Mucosa of rectum (tissue), 2 donors: ENCODE results near the gene ZFR2.

Experiments
- H3K27ac ChIP-seq, 2 donors: one replicate each; pipeline ENCODE4 v1.7.0; 2013; ENCODE audit warnings: inconsistent platforms in 2 of 2, low read depth in 2 of 2, low read length in 2 of 2
- H3K27me3 ChIP-seq, 2 donors: one replicate each; pipeline ENCODE4 v1.7.0; 2013; ENCODE audit warnings: low read length in 2 of 2; ENCODE audit not compliant: control insufficient read depth in 2 of 2, insufficient read depth in 2 of 2
- H3K36me3 ChIP-seq, 2 donors: one replicate each; pipeline ENCODE4 v1.7.0; 2013; ENCODE audit warnings: low read length in 2 of 2; ENCODE audit not compliant: control insufficient read depth in 2 of 2, insufficient read depth in 2 of 2
- H3K4me1 ChIP-seq, 2 donors: one replicate each; pipeline ENCODE4 v1.7.0; 2013; ENCODE audit warnings: low read length in 2 of 2, mild to moderate bottlenecking in 1 of 2; ENCODE audit not compliant: control insufficient read depth in 2 of 2, insufficient read depth in 2 of 2
- H3K4me3 ChIP-seq, 2 donors: one replicate each; pipeline ENCODE4 v1.7.0; 2013; ENCODE audit warnings: low read length in 2 of 2
- H3K9ac ChIP-seq, 2 donors: one replicate each; pipeline ENCODE4 v1.7.0; 2013; ENCODE audit warnings: low read length in 2 of 2, low read depth in 1 of 2, mild to moderate bottlenecking in 1 of 2
- H3K9me3 ChIP-seq, 2 donors: one replicate each; pipeline ENCODE4 v1.7.0; 2013; ENCODE audit warnings: low read length in 2 of 2; ENCODE audit not compliant: control insufficient read depth in 2 of 2
- donor health status: healthy.
- donor health status: Normal muscosa, but diverticular disease.

ZFR2 gene

DNA sequence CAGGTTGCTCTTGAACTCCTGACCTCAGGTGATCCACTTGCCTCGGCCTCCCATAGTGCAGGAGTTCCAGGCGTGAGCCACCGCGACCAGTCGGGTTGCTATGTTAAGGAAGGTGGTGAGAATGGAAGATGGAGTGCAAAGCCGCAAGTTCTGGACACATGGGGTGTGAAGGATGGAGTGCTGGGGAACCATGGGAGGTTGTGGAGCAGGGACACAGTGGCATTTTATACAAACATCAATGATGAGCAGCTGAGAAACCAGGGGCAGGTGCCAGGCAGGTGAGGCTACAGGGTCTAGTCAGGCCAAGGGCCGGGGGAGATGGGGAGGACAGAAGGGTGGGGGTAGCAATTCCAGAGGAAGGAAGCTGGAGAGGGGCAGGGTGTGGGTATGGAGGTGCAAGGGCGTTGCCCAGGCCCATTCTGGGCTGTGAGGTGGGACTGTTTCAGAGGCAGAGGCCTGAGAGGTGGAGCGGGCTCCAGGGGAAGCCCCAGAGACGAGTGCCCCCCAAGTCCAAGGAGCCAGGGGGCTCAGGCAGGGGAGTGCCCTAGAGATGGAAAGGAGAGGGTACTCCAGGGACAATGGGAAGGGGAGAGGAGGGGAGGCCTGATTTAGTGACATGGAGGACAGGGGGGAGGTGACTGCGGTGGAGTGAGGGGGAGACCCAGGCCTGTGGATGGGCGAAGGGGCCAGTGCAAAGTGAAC lies 94.9 kb downstream of the ZFR2 start:
- Histone ChIP-seq H3K36me3 (no peaks in the 10 kb centered on the region), H3K9me3 (no peaks in the 10 kb centered on the region), H3K9ac (no peak overlapping the region), H3K27me3 (no peaks in the 10 kb centered on the region), H3K4me1 (no peaks in the 10 kb centered on the region), H3K27ac (no peak overlapping the region), H3K4me3 (no peak overlapping the region)

- Histone ChIP-seq H3K36me3 (peaks cover 8 to 13% of the 10 kb centered on the region in 2 donors), H3K4me1 (no peaks in the 10 kb centered on the region), H3K27me3 (no peaks in the 10 kb centered on the region), H3K27ac (no peak within 1 kb of the TSS), H3K4me3 (no peak within 1 kb of the TSS), H3K9me3 (no peaks in the 10 kb centered on the region), H3K9ac (no peak within 1 kb of the TSS)
These were observed 96.9 kb downstream of the ZFR2 start, which contains the start of gene RAX2 for GRCh38 chr19:3771906-3772455. Gene RAX2, minus strand, starts transcription at chr19:3772228. Its CDS starts 486 bp downstream, at chr19:3771742.

GRCh38 chr19:3771000-3771905 lies 97.6 kb downstream of the ZFR2 start:
- no peaks in the 10 kb centered on the region for H3K27me3 ChIP-seq
- no peak overlapping the region for H3K27ac ChIP-seq
- H3K4me1 ChIP-seq = no peaks in the 10 kb centered on the region
- H3K9me3 ChIP-seq = no peaks in the 10 kb centered on the region
- H3K36me3 ChIP-seq = peaks cover 14 to 20% of the 10 kb centered on the region in 2 donors
- H3K4me3 ChIP-seq = no peak overlapping the region
- no peak overlapping the region for H3K9ac ChIP-seq

DNA sequence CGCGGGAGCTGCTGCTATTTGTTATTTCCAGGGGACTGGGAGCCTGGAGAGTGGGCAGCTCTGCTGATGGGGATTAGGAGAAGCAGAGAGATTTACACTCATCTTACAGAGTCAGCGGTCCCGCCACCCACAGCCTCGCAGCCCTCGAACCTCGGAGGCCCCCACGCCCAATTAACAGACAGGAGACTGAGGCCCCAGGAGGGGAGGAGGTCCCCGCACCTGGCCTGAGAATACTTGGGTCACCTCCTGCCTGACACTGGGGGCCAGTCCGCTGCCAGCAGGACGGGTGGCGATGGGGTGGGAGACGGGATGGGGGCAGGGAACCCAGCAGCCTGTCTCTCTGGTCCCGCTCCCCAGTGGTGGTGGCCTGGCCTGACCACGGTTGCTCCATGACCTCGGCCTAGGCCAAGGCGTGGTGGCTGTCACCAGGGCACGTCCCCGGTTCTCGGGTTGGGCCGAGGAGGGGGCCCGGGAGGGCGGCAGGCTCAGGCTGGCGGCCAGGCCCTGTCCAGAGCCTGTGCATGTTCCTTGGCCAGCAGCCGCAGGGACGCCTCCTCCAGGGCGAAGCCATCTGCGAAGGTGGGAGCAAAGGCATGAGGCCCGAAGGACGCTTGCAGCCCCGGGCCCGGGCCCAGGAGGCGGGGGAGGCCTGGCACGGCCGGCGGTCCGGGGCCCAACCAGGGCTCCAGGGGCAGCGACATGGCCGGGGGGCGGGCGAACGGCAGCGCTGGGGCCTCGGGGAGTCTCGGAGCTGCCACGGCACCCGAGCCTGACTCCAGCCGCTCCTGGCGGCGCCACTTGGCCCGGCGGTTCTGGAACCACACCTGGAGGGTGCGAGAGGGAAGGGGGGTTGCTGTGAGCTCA lies 98.5 kb downstream of the ZFR2 start:
- H3K27me3 ChIP-seq = no peaks in the 10 kb centered on the region
- H3K27ac ChIP-seq = no peak overlapping the region
- H3K4me3 ChIP-seq = no peak overlapping the region
- H3K4me1 ChIP-seq = no peaks in the 10 kb centered on the region
- H3K36me3 ChIP-seq = peaks cover 14 to 21% of the 10 kb centered on the region in 2 donors
- H3K9me3 ChIP-seq = no peaks in the 10 kb centered on the region
- no peak overlapping the region for H3K9ac ChIP-seq

- no peak overlapping the region for H3K4me3 ChIP-seq
- H3K4me1 ChIP-seq = no peaks in the 10 kb centered on the region
- peaks cover 18 to 25% of the 10 kb centered on the region in 2 donors for H3K36me3 ChIP-seq
- no peak overlapping the region for H3K27ac ChIP-seq
- H3K9me3 ChIP-seq = no peaks in the 10 kb centered on the region
- H3K9ac ChIP-seq = no peak overlapping the region
- no peaks in the 10 kb centered on the region for H3K27me3 ChIP-seq
These were observed 99.3 kb downstream of the ZFR2 start for GRCh38 chr19:3769494-3769893.

GRCh38 chr19:3768748-3769099 lies 100.1 kb downstream of the ZFR2 start:
- Histone ChIP-seq H3K9me3 (no peaks in the 10 kb centered on the region), H3K27me3 (no peaks in the 10 kb centered on the region), H3K9ac (no peak overlapping the region), H3K4me1 (no peaks in the 10 kb centered on the region), H3K27ac (no peak overlapping the region), H3K36me3 (peaks cover 18 to 25% of the 10 kb centered on the region in 2 donors), H3K4me3 (no peak overlapping the region)

- H3K9me3 ChIP-seq = no peaks in the 10 kb centered on the region
- peaks cover 18 to 25% of the 10 kb centered on the region in 2 donors for H3K36me3 ChIP-seq
- H3K4me1 ChIP-seq = peaks cover 3% of the 10 kb centered on the region in 2 donors
- no peaks in the 10 kb centered on the region for H3K27me3 ChIP-seq
- no peak overlapping the region for H3K4me3 ChIP-seq
- no peak overlapping the region for H3K27ac ChIP-seq
- no peak overlapping the region for H3K9ac ChIP-seq
These were observed 100.7 kb downstream of the ZFR2 start for GRCh38 chr19:3768015-3768747.

GRCh38 chr19:3767050-3767449 lies 101.8 kb downstream of the ZFR2 start:
- Histone ChIP-seq H3K9me3 (no peaks in the 10 kb centered on the region), H3K4me3 (no peak overlapping the region), H3K4me1 (peaks cover 6 to 7% of the 10 kb centered on the region in 2 donors), H3K27me3 (no peaks in the 10 kb centered on the region), H3K27ac (no peak overlapping the region), H3K36me3 (peaks cover 18 to 25% of the 10 kb centered on the region in 2 donors), H3K9ac (no peak overlapping the region)

DNA sequence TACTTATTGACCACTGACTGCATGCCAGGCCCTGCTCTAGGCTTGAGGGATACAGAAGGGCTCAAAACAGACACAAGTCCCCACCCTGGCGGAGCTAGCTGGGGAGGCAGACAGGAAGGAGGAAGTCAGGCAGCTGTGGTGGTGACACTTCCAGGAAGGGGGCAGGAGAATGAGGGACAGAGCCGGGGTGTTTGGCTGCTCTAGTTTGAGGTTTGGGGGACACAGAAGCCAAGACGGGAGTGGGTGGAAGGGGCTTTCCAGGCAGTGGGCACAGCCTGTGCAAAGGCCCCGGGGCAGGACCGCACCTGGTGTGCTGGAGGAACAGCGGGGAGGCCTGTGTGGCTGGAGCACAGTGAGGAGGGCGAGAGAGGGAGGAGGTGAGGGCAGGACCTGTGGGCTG lies 102.3 kb downstream of the ZFR2 start:
- Histone ChIP-seq H3K27me3 (no peaks in the 10 kb centered on the region), H3K27ac (no peak overlapping the region), H3K4me3 (no peak overlapping the region), H3K9me3 (no peaks in the 10 kb centered on the region), H3K4me1 (peaks cover 10 to 12% of the 10 kb centered on the region in 2 donors), H3K36me3 (peaks cover 18 to 25% of the 10 kb centered on the region in 2 donors), H3K9ac (no peak overlapping the region)
